ENCODE results near the gene CFAP251.

Gene CFAP251

GRCh38 chr12:121964813-121965643 is 46.6 kb downstream of the CFAP251 start:
- H3K36me3 Mint-ChIP-seq (ENCODE audit: low read depth), result no peaks in the 10 kb centered on the region
- peaks cover 1% of the 10 kb centered on the region for H3K4me1 Mint-ChIP-seq (ENCODE audit: low read depth)
- no peak for DNase-seq (ENCODE audit: low spot score)
- H3K27ac Mint-ChIP-seq, result no peak overlapping the region
- H3K27me3 Mint-ChIP-seq (ENCODE audit: low read depth), result no peaks in the 10 kb centered on the region
- H3K9me3 Mint-ChIP-seq, result no peaks in the 10 kb centered on the region
- H3K4me3 Mint-ChIP-seq, result no peak overlapping the region

- no peak for DNase-seq (ENCODE audit: low spot score)
- Mint-ChIP-seq H3K9me3 (peaks cover 2% of the 10 kb centered on the region), H3K27me3 (ENCODE audit: low read depth) (no peaks in the 10 kb centered on the region), H3K4me3 (no peak overlapping the region), H3K27ac (no peak overlapping the region), H3K36me3 (ENCODE audit: low read depth) (no peaks in the 10 kb centered on the region), H3K4me1 (ENCODE audit: low read depth) (peaks cover 1% of the 10 kb centered on the region)
These were observed 48.6 kb downstream of the CFAP251 start for GRCh38 chr12:121966959-121967358.

GRCh38 chr12:121968876-121969275 is 50.5 kb downstream of the CFAP251 start:
- H3K27ac Mint-ChIP-seq, result peak overlapping the region; percentile 42
- peaks cover 2% of the 10 kb centered on the region for H3K36me3 Mint-ChIP-seq (ENCODE audit: low read depth)
- H3K4me1 Mint-ChIP-seq (ENCODE audit: low read depth), result peaks cover 1% of the 10 kb centered on the region
- H3K4me3 Mint-ChIP-seq, result no peak overlapping the region
- H3K27me3 Mint-ChIP-seq (ENCODE audit: low read depth), result no peaks in the 10 kb centered on the region
- peaks cover 11% of the 10 kb centered on the region for H3K9me3 Mint-ChIP-seq
- DNase-seq (ENCODE audit: low spot score), result no peak

- Mint-ChIP-seq H3K4me1 (ENCODE audit: low read depth) (peaks cover 1% of the 10 kb centered on the region), H3K4me3 (no peak overlapping the region), H3K27me3 (ENCODE audit: low read depth) (no peaks in the 10 kb centered on the region), H3K27ac (no peak overlapping the region), H3K9me3 (peaks cover 11% of the 10 kb centered on the region), H3K36me3 (ENCODE audit: low read depth) (peaks cover 2% of the 10 kb centered on the region)
- DNase-seq (ENCODE audit: low spot score), result no peak
These were observed 51.3 kb downstream of the CFAP251 start for GRCh38 chr12:121969726-121970125.

GRCh38 chr12:121970581-121971300 is 52.3 kb downstream of the CFAP251 start:
- no peak for DNase-seq (ENCODE audit: low spot score)
- Mint-ChIP-seq H3K27ac (no peak overlapping the region), H3K9me3 (peaks cover 11% of the 10 kb centered on the region), H3K36me3 (ENCODE audit: low read depth) (peaks cover 2% of the 10 kb centered on the region), H3K27me3 (ENCODE audit: low read depth) (no peaks in the 10 kb centered on the region), H3K4me3 (no peak overlapping the region), H3K4me1 (ENCODE audit: low read depth) (peaks cover 1% of the 10 kb centered on the region)

- Mint-ChIP-seq H3K9me3 (peaks cover 11% of the 10 kb centered on the region), H3K4me1 (ENCODE audit: low read depth) (no peaks in the 10 kb centered on the region), H3K36me3 (ENCODE audit: low read depth) (peaks cover 2% of the 10 kb centered on the region), H3K27me3 (ENCODE audit: low read depth) (no peaks in the 10 kb centered on the region), H3K27ac (no peak overlapping the region), H3K4me3 (no peak overlapping the region)
- DNase-seq (ENCODE audit: low spot score), result no peak
These were observed 55.9 kb downstream of the CFAP251 start for GRCh38 chr12:121974026-121974985.

GRCh38 chr12:121975021-121975420 is 56.6 kb downstream of the CFAP251 start:
- H3K36me3 Mint-ChIP-seq (ENCODE audit: low read depth), result peaks cover 2% of the 10 kb centered on the region
- H3K27ac Mint-ChIP-seq, result no peak overlapping the region
- H3K9me3 Mint-ChIP-seq, result peaks cover 11% of the 10 kb centered on the region
- no peak overlapping the region for H3K4me3 Mint-ChIP-seq
- no peaks in the 10 kb centered on the region for H3K4me1 Mint-ChIP-seq (ENCODE audit: low read depth)
- H3K27me3 Mint-ChIP-seq (ENCODE audit: low read depth), result no peaks in the 10 kb centered on the region
- DNase-seq (ENCODE audit: low spot score), result no peak

GRCh38 chr12:121976950-121977349 is 58.6 kb downstream of the CFAP251 start:
- no peak overlapping the region for H3K27ac Mint-ChIP-seq
- no peaks in the 10 kb centered on the region for H3K27me3 Mint-ChIP-seq (ENCODE audit: low read depth)
- H3K9me3 Mint-ChIP-seq, result peaks cover 9% of the 10 kb centered on the region
- peaks cover 2% of the 10 kb centered on the region for H3K36me3 Mint-ChIP-seq (ENCODE audit: low read depth)
- DNase-seq (ENCODE audit: low spot score), result no peak
- H3K4me3 Mint-ChIP-seq, result no peak overlapping the region
- H3K4me1 Mint-ChIP-seq (ENCODE audit: low read depth), result no peaks in the 10 kb centered on the region

- no peak for DNase-seq (ENCODE audit: low spot score)
These were observed 61.9 kb downstream of the CFAP251 start for GRCh38 chr12:121980191-121980891.

GRCh38 chr12:121980892-121981272 is 62.5 kb downstream of the CFAP251 start:
- Mint-ChIP-seq H3K27ac (no peak overlapping the region), H3K9me3 (no peaks in the 10 kb centered on the region), H3K4me3 (no peak overlapping the region), H3K4me1 (ENCODE audit: low read depth) (no peaks in the 10 kb centered on the region), H3K27me3 (ENCODE audit: low read depth) (no peaks in the 10 kb centered on the region), H3K36me3 (ENCODE audit: low read depth) (no peaks in the 10 kb centered on the region)
- no peak for DNase-seq (ENCODE audit: low spot score)

More at GRCh38 chr12:121980191-121980891, 61.9 kb downstream of the CFAP251 start:
- Mint-ChIP-seq H3K4me1 (ENCODE audit: low read depth) (no peaks in the 10 kb centered on the region), H3K4me3 (no peak overlapping the region), H3K9me3 (no peaks in the 10 kb centered on the region), H3K27me3 (ENCODE audit: low read depth) (no peaks in the 10 kb centered on the region), H3K27ac (no peak overlapping the region), H3K36me3 (ENCODE audit: low read depth) (no peaks in the 10 kb centered on the region)

GRCh38 chr12:121981456-121981855 is 63.1 kb downstream of the CFAP251 start:
- Mint-ChIP-seq H3K4me3 (no peak overlapping the region), H3K4me1 (ENCODE audit: low read depth) (no peaks in the 10 kb centered on the region), H3K36me3 (ENCODE audit: low read depth) (no peaks in the 10 kb centered on the region), H3K27me3 (ENCODE audit: low read depth) (no peaks in the 10 kb centered on the region), H3K27ac (no peak overlapping the region), H3K9me3 (no peaks in the 10 kb centered on the region)
- no peak for DNase-seq (ENCODE audit: low spot score)

GRCh38 chr12:121982950-121983349 is 64.6 kb downstream of the CFAP251 start:
- Mint-ChIP-seq H3K36me3 (ENCODE audit: low read depth) (no peaks in the 10 kb centered on the region), H3K27ac (no peak overlapping the region), H3K4me1 (ENCODE audit: low read depth) (no peaks in the 10 kb centered on the region), H3K9me3 (no peaks in the 10 kb centered on the region), H3K27me3 (ENCODE audit: low read depth) (no peaks in the 10 kb centered on the region), H3K4me3 (no peak overlapping the region)
- no peak for DNase-seq (ENCODE audit: low spot score)

- no peak for DNase-seq (ENCODE audit: low spot score)
- H3K4me1 Mint-ChIP-seq (ENCODE audit: low read depth), result no peaks in the 10 kb centered on the region
- no peak overlapping the region for H3K4me3 Mint-ChIP-seq
- H3K27ac Mint-ChIP-seq, result no peak overlapping the region
- H3K36me3 Mint-ChIP-seq (ENCODE audit: low read depth), result no peaks in the 10 kb centered on the region
- no peaks in the 10 kb centered on the region for H3K9me3 Mint-ChIP-seq
- no peaks in the 10 kb centered on the region for H3K27me3 Mint-ChIP-seq (ENCODE audit: low read depth)
These were observed 65.3 kb downstream of the CFAP251 start for GRCh38 chr12:121983536-121984210.
